ENCODE measurements around the gene CIB2.
"Not testable (repeated sequence)": the region's sequence is repeated elsewhere in the genome, so short reads cannot be mapped to it uniquely, and the experiment has no call there.

The CIB2 gene

GRCh38 chr15:78131295-78132061, at the start of gene CIB2:
Gene CIB2, minus strand, starts transcription at chr15:78131445. Its CDS starts 230 bp downstream, at chr15:78131215.
- DNase-seq: peak; percentile 68

GRCh38 chr15:78179906-78180305, 48.7 kb upstream of the CIB2 start:
- no peak for DNase-seq

- DNase-seq: no peak
Measured at GRCh38 chr15:78179286-78179840, 48.1 kb upstream of the CIB2 start.

- no peak for DNase-seq
Measured at GRCh38 chr15:78178064-78178463, 46.8 kb upstream of the CIB2 start.

GRCh38 chr15:78177447-78177873, 46.2 kb upstream of the CIB2 start:
- no peak for DNase-seq

GRCh38 chr15:78175330-78175729, 44.1 kb upstream of the CIB2 start:
- DNase-seq: no peak

GRCh38 chr15:78174401-78174800, 43.2 kb upstream of the CIB2 start:
- no peak for DNase-seq

- DNase-seq: no peak
Measured at GRCh38 chr15:78171864-78172472, 40.7 kb upstream of the CIB2 start.

GRCh38 chr15:78170848-78171773, 39.9 kb upstream of the CIB2 start:
- DNase-seq: no peak

GRCh38 chr15:78168608-78169007, 37.4 kb upstream of the CIB2 start:
- no peak for DNase-seq

GRCh38 chr15:78167227-78167888, 36.1 kb upstream of the CIB2 start:
- DNase-seq: no peak

- DNase-seq: no peak
Measured at GRCh38 chr15:78164010-78164409, 32.8 kb upstream of the CIB2 start.

- no peak for DNase-seq
Measured at GRCh38 chr15:78162038-78162437, 30.8 kb upstream of the CIB2 start.

GRCh38 chr15:78159395-78159794, 28.1 kb upstream of the CIB2 start:
- DNase-seq: no peak

- no peak for DNase-seq
Measured at GRCh38 chr15:78157203-78157602, 26.0 kb upstream of the CIB2 start.

- DNase-seq: no peak
Measured at GRCh38 chr15:78156653-78157052, 25.4 kb upstream of the CIB2 start.

- no peak for DNase-seq
Measured at GRCh38 chr15:78155355-78155939, 24.2 kb upstream of the CIB2 start.

- DNase-seq: no peak
Measured at GRCh38 chr15:78154955-78155354, 23.7 kb upstream of the CIB2 start.

- not testable (repeated sequence) for DNase-seq
Measured at GRCh38 chr15:78151075-78151474, 19.8 kb upstream of the CIB2 start.

- peak; percentile 44 for DNase-seq
Measured at GRCh38 chr15:78149805-78150751, 18.8 kb upstream of the CIB2 start.
